Measurements from ENCODE around the gene SAMD4A.

Gene SAMD4A

DNA sequence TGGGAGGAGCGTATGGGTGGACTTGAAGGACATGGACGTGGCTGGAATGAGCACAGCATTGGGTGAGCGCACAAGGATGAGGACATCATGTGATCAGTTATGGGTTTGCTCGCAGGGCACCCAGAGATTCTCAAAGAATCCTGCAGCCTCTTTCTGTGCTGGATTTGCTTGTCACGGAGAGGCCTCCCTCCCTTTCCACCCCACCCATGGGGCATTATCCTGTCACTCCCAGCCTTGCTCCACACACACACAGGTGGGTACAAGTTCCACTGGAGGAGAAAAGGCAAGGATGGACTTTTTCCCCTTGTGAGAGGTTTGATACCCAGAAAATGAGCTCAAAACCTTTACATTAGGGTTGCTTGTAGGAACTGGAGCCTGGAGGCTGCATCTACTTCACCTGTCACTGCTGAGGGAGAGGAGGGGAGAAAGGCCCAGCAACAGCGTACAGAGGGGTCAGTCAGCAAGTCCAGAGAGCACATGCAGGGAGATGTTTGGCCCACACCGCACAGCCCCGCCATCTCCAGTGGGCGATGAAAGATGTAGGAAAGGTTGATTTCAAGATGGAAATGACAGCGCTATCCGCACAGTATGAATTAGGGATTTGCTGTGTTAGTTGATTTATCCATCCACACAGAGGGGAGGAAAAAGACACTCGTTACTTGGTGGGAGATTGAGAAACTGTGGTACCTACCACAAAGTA, 223.0 kb downstream of the SAMD4A start:
- Histone ChIP-seq H3K27me3 (no peaks in the 10 kb centered on the region), H3K36me3 (no peaks in the 10 kb centered on the region), H3K4me3 (ENCODE audit: low read depth in 1 of 2, low read length in 1 of 2) (no peak overlapping the region), H3K27ac (no peak overlapping the region), H3K4me1 (ENCODE audit: control insufficient read depth in 1 of 2, insufficient read depth in 1 of 2, low read depth in 1 of 2, low read length in 1 of 2) (no peaks in the 10 kb centered on the region), H3K9me3 (no peaks in the 10 kb centered on the region)
- TF ChIP-seq, protein P1, sequence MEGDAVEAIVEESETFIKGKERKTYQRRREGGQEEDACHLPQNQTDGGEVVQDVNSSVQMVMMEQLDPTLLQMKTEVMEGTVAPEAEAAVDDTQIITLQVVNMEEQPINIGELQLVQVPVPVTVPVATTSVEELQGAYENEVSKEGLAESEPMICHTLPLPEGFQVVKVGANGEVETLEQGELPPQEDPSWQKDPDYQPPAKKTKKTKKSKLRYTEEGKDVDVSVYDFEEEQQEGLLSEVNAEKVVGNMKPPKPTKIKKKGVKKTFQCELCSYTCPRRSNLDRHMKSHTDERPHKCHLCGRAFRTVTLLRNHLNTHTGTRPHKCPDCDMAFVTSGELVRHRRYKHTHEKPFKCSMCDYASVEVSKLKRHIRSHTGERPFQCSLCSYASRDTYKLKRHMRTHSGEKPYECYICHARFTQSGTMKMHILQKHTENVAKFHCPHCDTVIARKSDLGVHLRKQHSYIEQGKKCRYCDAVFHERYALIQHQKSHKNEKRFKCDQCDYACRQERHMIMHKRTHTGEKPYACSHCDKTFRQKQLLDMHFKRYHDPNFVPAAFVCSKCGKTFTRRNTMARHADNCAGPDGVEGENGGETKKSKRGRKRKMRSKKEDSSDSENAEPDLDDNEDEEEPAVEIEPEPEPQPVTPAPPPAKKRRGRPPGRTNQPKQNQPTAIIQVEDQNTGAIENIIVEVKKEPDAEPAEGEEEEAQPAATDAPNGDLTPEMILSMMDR (IDR thresholded peaks at IDR 0.05): no peak

DNA sequence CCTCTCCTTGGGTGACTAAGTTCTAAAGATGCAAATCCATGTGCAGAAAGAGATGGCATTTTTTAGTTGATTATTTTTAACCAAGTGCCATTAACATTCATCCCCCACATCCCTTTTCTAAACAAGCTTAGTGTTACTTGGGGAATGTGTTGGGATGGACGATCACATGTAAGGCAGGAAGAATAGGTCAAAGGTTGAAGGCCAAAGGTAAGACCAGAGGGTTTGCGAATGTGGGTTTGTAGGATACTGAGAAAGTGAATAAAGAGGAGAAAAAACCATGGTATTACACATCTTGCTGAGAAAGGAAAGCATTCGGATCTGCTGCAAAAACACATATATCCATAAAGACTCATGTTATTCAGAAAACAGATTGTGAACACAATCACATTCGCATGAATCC, 224.1 kb downstream of the SAMD4A start:
- TF ChIP-seq, protein P1 (IDR thresholded peaks at IDR 0.05): no peak
- Histone ChIP-seq H3K27ac (no peak overlapping the region), H3K36me3 (no peaks in the 10 kb centered on the region), H3K4me3 (ENCODE audit: low read depth in 1 of 2, low read length in 1 of 2) (no peak overlapping the region), H3K4me1 (ENCODE audit: control insufficient read depth in 1 of 2, insufficient read depth in 1 of 2, low read depth in 1 of 2, low read length in 1 of 2) (no peaks in the 10 kb centered on the region), H3K9me3 (no peaks in the 10 kb centered on the region), H3K27me3 (no peaks in the 10 kb centered on the region)

DNA sequence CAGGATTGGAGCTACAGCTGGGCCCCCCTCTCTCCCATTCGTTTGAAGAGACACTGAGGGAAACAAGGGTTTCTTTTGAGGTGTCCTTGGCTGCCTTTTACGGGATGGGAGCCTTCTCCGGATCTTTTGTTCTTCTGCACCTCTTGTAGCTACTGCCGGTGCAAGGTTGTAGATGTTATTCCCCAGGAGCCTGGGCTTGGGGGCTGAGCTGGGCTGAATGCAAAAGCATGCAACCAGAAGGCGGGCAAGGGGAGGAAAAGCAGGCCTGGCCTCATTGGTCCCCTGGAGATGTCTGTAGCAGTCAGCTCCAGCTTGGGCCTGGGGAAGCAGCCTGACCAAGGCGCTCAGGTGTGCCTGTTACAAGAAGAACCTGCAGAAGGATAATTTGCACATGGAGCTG, 225.4 kb downstream of the SAMD4A start:
- H3K4me1 ChIP-seq (ENCODE audit: control insufficient read depth in 1 of 2, insufficient read depth in 1 of 2, low read depth in 1 of 2, low read length in 1 of 2): no peaks in the 10 kb centered on the region
- TF ChIP-seq, protein P1 (IDR thresholded peaks at IDR 0.05): no peak
- no peaks in the 10 kb centered on the region for H3K9me3 ChIP-seq
- no peaks in the 10 kb centered on the region for H3K36me3 ChIP-seq
- H3K4me3 ChIP-seq (ENCODE audit: low read depth in 1 of 2, low read length in 1 of 2): no peak overlapping the region
- H3K27ac ChIP-seq: no peak overlapping the region
- H3K27me3 ChIP-seq: no peaks in the 10 kb centered on the region

DNA sequence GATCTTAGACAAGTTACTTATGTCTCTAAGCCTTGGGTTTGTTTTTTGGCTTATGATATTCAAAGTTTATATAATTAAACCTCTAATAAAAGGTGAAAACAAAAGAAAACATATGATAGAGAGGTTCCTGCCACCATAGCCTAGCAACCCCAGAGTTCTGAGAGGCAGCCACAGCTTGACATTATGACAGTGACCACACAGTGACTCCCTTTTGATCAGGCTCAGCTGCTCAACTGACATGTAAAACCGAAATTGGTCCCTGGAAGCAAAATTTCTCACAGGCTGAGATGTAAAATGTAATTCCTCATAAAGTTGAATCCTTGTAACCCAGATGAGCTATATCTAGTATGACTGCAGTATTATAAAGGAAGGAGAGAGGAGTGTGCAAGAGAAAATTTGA, 227.2 kb downstream of the SAMD4A start:
- Histone ChIP-seq H3K27ac (no peak overlapping the region), H3K4me3 (ENCODE audit: low read depth in 1 of 2, low read length in 1 of 2) (no peak overlapping the region), H3K4me1 (ENCODE audit: control insufficient read depth in 1 of 2, insufficient read depth in 1 of 2, low read depth in 1 of 2, low read length in 1 of 2) (no peaks in the 10 kb centered on the region), H3K36me3 (no peaks in the 10 kb centered on the region), H3K9me3 (no peaks in the 10 kb centered on the region), H3K27me3 (no peaks in the 10 kb centered on the region)
- TF ChIP-seq, protein P1 (IDR thresholded peaks at IDR 0.05): no peak

DNA sequence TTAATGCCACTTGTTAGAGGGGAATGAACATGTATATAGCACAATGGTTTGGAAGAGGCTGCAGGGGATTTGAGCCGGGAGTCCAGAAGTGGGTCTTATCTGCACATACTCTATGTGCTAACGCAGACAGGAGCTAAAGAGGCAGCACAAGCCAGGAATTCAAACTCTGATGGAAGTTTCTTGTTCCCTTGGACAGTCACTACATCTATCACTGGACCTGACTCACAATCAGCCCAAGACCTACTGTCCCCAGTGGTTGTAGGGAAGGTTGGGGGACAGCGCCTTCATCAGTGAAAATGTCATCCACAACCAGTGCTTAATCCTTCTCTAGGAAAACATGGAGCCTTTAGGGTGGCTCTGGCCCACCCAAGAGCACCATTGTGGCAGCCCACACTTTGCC, 227.9 kb downstream of the SAMD4A start:
- no peak overlapping the region for H3K4me3 ChIP-seq (ENCODE audit: low read depth in 1 of 2, low read length in 1 of 2)
- no peaks in the 10 kb centered on the region for H3K36me3 ChIP-seq
- no peaks in the 10 kb centered on the region for H3K9me3 ChIP-seq
- TF ChIP-seq, protein P1 (IDR thresholded peaks at IDR 0.05): no peak
- no peaks in the 10 kb centered on the region for H3K27me3 ChIP-seq
- no peaks in the 10 kb centered on the region for H3K4me1 ChIP-seq (ENCODE audit: control insufficient read depth in 1 of 2, insufficient read depth in 1 of 2, low read depth in 1 of 2, low read length in 1 of 2)
- H3K27ac ChIP-seq: no peak overlapping the region
